GM19193 (cell line): ENCODE data around the gene ELAVL4.

Experiments used
- POLR2A ChIP-seq: IDR thresholded peaks from 4 replicates; pipeline ENCODE4 v1.6.1; 2011; ENCODE audit not compliant: insufficient read depth, insufficient read length; ENCODE audit errors: extremely low read depth

Gene ELAVL4

DNA sequence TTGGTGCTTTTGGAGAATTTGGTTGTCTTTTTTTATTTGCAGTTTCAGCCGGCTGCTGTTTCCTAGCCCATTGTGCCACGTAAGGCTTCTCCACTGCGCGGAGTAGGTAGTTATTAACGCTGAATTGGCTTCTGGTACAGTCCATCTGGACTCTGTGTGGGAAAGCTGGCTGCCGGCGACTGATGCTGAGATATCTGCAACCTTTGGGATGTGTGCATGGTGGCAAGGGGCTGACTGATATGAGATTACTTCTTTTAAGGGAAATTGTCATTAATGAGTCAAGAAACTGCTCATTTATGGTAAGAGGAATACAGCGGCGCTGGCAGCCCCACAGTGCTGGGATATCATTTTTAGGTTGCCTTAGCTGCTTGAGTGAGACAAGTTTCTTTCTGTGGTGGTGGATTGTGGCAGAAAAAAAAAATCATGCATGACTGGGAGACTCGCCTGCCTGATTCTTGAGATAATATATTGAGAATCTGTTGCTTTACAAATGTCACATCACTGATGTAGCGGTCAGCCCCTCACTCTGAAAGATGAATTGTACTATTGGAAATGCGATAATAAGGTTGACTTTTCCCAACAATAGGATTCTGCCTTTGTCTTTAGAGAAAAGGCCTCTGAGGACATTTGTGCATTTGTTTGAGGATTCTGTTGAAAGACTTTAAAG lies 2.5 kb upstream of the ELAVL4 start:
- TF ChIP-seq POLR2A: no peak

DNA sequence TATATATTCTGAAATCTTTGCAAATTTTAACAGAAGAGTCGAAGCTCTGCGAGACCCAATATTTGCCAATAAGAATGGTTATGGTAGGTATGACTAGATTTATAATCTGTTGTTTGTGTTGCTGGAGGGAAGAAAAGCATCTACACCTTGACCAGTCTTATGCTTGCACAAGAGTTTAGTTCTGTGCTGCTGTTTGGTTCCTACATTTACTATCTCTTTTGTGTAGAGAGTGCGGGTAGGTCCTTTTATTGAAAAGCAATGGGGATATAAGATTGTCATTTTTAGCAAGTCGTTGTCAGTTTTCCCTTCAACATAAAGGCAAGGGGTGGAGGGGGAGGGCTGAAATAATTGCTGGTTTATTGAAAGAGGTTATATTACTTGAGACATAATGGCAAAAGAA lies 396 bp downstream of the ELAVL4 start:
- TF ChIP-seq POLR2A: no peak

GRCh38 chr1:50109647-50110075 lies 941 bp downstream of the ELAVL4 start:
- TF ChIP-seq POLR2A: no peak

DNA sequence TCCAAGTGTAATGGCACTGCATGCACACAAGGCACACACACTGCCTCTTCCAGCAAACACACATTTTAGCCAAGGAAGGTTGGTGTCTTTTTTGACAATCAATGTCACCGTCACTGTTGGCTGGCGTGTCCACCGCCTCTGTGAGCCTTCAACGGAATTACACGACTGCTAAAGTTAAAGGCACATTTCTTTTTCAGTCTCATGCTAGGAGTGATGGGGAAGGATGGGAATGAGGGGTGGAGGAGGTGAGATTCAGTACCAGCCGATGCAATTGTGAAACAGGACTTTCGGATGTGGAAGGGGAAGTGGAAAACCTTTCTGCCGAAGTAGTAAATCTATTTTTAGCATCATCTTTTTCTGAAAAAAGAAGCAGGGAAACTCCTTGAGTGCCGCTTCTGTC lies 1.4 kb downstream of the ELAVL4 start:
- no peak for TF ChIP-seq POLR2A

DNA sequence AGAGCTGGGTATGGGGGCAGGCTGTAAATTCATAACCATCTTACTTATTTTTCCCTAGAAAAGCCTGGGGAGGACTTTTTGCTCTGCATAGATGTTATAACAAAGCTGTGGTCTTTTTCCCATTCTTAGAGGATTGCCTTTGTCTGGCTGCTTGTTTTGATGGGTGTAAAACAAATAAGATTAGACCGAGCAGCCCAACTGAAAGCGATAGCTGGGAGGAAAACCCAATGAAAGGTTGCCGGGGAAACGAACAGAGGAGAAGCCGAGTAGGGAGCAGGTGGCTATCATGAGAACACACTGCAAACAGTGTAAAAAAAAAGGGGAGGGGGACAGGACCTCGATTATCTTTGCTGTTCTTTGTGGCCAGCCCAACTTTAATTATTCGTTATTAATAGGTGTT lies 1.9 kb downstream of the ELAVL4 start:
- no peak for TF ChIP-seq POLR2A

DNA sequence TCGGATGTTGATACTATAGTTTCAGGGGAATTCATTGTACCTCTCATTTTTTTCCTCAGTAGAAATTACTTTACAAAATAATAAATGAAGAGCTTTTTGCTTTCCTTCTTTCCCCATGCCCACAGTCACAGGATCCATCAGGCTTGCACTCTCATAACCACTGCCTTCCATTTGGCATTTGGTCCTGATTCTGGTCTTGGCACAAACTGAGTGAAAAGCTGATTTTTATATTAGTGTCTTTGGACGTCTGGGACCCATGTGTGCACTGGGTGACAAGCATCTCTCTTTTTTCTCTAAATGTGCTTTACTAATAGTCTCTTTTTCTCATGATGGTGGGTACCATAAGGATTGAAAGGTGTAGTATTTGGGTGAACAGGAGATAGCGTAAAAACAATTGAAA lies 2.8 kb downstream of the ELAVL4 start:
- TF ChIP-seq POLR2A: no peak

DNA sequence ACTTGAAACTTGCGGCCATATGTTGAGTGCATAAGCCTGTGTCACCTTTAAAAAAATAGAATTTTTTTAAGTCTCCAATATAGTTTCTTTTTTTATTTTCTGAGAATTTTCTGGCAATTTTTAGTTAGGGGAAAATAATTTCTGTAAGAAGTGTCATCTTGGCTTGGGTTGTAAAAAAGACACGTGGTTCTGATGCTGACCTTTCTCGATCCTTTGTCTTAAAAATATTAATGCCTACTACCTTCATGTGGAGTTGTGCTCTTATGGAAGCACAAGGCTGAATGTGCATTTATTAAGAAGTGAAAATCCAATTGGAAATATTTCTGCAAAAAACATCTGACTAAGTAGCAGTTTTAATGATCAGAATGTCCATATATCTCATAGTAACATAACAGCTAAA lies 3.5 kb downstream of the ELAVL4 start:
- no peak for TF ChIP-seq POLR2A

DNA sequence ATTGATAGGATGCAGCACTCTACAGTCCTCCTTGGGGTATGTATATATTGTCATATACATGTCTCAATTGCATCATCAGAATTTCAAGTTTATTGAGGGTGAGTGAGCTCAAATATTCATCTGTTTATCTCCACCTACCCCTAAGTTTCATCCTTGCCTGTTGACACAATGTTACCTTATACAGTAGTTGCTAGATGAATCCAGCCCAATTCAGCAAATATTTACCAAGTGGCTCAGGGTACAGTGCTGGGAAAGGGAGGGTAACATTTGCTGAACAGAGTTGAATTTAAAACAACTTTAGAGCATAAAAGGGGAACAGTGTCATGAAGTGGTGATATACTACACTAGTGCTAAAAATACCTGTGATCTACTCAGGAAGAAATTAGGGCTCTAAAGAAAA lies 14.4 kb downstream of the ELAVL4 start:
- TF ChIP-seq POLR2A: no peak

GRCh38 chr1:50126927-50127715 lies 18.4 kb downstream of the ELAVL4 start:
- TF ChIP-seq POLR2A: no peak

DNA sequence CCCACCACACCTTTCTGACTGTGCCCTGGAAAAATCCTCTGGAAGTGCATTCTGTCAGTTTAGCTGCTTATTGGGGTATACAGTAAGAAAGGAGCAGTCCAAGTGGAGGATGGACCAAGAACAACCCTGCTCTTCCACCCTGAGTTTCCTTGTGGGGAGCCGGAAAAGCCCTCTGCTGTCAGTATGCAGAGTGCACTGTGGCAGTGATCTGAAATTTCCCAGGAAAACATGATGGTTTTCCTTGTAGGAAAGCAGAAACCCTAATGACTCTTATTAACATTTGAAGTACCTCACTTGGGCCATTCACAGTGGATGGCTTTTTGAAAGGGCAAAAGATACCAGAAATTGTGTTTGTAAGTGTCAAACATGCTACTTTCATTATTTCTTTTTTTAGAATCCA lies 20.5 kb downstream of the ELAVL4 start:
- TF ChIP-seq POLR2A: no peak

- TF ChIP-seq POLR2A: no peak
Observed at GRCh38 chr1:50132347-50132894, 23.7 kb downstream of the ELAVL4 start.

GRCh38 chr1:50135716-50136115 lies 27.0 kb downstream of the ELAVL4 start:
- TF ChIP-seq POLR2A: no peak

GRCh38 chr1:50139339-50140181 lies 30.8 kb downstream of the ELAVL4 start:
- TF ChIP-seq POLR2A: no peak

DNA sequence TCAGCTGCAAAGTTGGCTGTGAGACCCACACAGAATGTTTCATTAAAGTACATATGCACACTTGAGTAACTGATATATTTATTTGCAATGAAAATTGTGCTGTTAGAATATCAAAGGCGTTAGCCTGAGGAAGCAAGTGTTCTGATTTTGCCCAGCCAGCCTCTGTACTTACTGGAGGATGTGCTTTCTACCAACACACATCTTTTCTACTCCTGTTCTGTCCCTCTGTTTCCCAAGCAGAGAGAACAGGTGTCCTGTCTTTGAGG lies 31.4 kb downstream of the ELAVL4 start:
- TF ChIP-seq POLR2A: no peak

DNA sequence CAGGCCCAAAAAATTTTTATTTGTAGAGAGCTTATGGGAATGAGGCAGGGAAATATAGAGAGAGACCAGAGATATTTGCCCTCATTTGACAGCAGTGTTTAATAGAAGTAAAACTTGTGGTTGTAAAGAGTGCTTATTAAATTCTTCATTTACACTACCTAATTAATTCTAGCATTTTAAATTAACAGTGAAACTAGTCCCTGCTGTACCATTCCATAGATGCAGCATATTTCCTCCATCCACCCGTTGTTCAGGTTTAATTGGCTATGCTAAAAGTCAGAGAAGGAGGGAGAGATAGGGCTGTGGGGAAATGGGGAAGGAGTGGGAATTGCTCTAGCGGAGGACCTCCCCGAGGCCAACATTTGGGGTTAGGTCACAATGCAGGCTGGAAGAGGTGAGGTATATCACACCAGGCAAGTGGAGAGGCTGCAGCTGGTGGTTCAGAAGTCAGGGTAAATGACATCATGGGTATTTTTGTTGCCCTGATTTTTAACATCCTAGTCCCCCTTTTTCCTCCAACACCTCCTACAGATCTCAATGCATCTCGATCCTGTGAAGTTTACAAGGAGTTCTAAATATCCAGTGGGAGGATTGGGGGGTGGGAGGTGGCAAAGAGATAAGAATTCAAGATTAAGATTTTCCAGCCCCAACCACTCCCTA lies 38.6 kb downstream of the ELAVL4 start:
- TF ChIP-seq POLR2A: no peak
